ENCODE results near the gene CHFR.
"Not testable (repeated sequence)": the region's sequence is repeated elsewhere in the genome, so short reads cannot be mapped to it uniquely, and the experiment has no call there.

The CHFR gene

DNA sequence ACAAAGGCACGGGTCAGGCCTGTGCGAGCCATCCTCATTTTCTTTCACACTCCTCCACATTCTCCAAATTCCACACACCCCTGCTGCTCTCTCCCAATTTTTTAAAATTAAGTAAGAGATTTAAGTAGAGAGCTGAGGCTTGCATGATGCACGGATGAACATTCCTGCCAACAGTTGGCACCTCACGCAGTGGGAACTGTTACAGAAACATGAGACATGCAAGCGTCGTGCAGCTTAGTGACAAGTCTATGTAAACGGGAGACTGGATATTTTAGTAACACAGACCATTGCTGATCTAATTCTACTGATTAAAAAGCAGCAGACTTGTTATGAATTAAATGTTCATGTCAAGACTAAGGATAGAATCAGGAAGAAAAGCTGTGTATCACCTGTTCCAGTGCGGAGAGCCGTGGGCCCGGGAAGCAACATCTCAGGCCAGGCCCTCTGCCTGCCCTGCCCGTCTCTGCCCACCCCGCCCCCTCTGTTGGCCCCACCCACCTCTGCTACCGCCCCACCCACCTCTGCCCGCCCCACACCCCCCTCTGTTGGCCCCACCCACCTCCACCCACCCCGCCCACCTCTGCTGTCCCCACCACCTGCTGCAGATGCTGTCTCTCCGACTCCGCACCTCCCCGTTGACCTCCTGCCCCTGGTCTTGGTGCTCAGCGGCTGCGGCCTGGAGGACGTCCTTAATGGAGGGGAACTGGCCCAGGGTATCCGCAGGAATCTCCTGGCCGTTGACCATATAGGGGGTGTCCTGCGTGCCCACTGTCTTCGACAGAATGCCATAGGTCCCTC, 79.9 kb downstream of the CHFR start:
- DNase-seq, result no peak

DNA sequence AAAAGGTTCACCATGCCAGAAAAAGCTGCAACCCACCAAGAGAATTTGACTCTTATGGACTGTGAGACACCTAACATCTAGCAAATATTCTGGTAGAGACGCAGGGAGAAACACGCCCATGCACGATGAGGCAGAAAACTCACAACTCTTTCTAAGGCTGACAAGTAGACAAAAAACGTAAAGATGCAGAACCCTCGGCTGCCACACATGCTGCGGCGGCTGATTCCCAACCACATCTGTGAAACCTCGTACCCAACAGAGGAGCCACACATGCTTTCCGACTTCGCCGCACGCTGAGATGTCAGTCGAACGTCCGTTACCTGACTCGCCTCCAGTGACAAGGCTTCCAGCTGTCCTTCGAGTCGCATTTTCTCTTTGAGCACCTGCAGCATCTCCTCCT, 80.5 kb downstream of the CHFR start:
- no peak for DNase-seq

DNA sequence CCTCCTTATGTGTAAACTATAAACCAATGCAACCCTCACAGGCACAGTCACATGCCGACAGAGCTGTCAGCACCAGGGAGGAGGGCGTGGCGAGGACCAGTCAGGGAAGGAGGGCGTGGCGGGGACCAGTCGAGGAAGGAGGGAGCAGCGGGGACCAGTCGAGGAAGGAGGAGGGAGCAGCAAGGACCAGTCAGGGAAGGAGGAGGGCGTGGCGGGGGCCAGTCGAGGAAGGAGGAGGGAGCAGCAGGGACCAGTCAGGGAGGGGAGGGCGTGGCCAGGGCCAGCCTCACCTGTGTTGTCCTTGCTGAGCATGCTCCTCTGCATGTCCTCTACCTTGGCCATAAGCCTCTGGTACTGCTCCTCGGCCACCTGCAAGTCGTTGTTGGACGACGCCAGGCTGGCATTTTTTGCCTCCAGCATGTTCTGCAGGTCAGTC, 83.0 kb downstream of the CHFR start:
- no peak for DNase-seq

DNA sequence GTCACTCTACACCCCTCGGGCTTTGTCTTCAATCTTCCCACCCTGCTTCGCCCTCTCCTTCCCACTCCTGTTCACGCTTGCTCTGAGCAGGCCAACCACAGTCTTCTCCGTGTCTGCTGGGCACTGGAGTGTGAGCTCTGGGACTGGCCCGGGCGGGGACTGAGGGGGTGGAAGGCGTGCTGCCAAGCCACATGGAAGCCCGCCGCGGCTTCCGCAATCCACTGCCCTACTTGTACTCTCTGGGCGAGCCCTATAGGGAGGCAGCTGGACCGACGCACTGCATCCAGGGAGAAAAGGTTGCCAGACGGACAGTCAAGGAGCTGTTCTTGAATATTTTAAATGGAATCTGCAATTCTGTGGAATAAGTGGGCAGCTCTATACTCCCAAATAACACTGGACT, 83.5 kb downstream of the CHFR start:
- DNase-seq, result no peak

DNA sequence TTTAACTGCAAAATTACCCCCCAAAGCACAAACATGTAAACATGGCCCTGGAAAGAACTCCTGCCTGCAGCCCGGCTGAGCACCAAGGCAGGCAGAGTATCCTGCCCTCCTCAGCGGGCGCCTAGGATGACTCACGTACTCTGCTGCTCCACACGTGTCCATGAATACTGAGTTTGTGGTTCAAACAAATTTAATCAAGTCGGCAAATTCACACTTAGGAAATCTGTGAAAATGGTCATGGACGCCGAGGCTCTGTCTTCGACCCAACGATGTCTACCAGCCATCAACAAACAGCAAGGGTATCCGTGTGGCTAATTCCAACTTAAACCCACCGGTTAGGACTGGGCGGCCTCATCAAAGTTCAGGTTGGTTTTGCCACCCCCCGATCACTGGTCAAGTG, 84.3 kb downstream of the CHFR start:
- no peak for DNase-seq

DNA sequence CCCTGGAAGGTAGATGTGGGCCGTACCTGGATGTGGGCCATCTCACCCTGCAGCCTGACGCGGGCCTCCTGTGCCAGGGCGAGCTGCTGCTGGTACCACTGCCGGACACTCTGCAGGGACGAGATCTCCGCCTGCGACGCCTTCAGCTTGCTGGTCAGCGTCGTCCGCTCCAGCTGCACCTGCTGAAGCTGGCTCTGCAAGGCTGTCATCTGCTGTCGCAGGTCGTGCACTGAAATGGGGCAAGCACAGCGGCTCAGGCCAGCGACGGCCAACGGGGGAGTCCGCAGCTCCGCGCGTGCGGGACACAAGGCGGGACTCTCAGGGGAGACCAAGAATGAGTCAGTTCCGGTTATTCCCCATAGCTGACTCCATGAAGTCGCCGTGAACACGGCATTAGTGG, 85.7 kb downstream of the CHFR start:
- no peak for DNase-seq

DNA sequence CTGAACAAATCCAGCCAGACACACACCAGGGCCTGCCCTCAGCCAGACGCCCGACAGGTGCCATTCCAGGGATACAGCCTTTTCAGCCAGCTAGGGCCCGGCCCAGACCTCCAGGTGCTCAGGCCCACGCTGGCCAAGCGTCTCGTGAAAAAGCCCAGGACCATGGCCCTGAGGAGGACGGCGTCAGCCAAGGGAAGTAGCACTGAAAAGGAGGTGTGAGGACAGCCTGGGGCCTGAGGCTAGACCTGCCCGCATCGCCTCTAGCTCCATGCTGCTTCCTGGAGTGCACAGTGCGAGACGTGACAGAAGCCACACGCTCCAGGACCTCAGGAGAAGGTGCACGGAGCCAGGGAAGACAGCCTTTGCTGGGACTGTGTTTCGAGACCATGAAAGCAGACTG, 88.6 kb downstream of the CHFR start:
- DNase-seq, result no peak

DNA sequence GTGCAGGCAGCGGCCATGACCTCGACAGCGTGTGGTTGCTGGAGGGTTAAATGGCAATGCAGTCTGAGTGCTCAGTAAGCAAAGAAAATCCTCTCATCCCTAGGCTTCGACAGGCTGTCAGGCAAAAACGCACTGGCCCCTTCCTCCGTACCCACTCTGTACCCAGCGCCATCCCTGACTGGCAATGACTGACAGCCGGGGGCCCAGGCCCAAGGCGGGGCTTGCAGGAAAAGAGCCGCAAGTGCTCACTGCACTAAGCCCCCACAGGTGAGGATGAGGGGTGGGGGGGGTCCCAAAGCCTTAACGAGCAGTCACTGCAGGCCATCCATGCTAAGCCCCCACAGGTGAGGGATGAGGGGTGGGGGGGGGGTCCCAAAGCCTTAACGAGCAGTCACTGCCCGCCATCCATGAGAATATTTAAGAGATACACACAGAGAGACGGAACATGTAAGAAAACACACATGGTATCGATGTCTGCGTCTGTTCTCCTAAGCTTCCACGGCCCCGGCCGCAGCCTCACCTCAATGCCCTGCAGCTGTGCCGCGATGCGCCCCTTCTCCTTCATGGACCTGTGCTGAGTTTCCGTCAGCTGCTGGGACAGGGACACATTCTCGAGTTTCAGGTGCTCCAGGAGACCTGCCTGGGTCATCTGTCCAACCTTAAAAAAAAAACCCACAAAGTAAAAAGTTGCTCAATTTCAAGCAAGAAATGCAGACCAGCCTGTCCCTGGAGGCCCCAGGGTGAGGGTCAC, 89.4 kb downstream of the CHFR start:
- DNase-seq, result no peak

DNA sequence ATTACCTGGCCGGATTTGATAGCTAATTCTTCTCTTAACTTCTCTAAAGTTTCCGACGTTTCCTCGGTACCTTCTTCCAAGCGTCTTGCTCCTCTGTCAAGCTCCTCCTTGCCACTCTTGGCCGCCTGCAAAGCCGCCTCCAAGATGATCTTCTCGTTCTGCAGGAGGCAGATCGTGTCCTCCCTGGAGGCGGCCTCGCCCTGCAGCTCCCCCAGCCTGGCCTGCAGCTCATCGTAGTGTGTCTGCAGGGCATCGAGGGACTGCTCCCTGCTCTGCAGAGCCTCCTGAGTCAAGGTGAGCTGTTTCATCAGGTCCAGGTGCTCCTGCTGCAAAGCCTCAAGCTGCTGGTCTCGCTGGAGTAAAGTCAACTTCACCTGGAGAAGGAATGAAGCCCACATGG, 91.6 kb downstream of the CHFR start:
- no peak for DNase-seq

DNA sequence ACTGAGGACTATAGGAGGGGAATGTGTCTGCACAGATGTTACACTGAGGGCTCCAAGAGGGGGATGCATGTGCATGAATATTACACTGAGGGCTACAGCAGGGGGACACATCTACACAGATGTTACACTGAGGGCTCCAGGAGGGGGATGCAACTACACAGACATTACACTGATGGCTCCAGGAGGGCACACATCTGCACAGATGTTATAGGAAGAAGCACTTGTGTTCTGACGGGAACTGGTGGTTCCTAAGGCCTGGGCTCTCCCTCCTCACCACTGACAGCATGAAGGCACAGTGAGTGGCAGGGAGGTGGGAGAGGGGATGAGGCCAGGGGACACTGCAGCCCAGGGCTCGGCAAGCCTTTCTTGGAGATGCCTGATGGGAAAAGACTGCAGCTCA, 95.5 kb downstream of the CHFR start:
- DNase-seq, result not testable (repeated sequence)

DNA sequence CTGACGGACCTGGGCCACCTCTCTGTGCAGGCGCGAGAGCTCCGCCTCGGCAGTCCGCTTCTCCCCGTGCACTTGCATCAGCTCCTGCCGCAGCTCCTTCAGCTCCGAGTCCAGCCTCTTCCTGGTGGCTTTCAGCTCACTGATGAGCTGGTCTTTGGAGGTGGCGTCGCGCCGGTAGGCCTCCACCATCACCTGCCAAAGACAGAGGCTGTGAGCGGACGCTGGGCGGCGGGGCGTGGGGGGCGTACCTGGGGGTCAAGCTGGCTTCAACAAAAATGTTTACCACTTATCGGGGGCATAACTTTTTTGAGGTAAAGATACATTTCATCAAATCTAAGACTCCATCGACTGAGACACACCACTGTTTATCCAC, 98.3 kb downstream of the CHFR start:
- no peak for DNase-seq

DNA sequence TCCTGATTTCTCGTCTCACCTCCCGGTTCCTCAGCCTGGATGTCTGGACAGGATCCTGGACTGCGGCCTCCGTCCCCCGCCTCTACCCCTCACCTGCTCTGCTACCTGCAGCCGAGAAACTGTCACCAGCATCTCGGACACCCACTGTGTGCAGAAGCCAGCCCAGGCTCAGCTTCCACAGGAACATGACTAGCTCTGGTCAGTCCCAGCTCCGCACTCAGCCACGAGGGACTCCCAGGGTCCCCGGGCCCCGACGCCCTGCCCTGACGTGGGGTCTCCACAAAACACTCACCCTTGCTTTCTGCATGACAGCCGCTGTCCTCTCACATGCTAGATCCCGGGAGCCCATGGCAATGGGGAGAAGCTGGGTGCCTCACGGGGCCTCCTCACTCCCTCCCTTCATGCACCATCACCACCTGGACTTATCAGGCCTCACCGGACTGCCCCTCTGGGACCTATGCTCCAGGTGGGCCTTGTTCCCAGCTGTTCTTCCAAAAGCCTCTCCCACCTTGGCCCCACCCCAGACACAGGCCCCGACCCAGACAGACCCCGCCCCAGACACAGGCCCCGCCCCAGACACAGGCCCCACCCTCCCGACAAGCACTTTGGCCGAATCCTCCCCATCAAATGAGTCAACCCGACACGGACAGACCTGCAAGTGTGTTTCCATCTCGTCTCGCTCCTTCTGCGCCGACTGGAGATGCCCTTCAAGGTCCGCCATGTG, 98.9 kb downstream of the CHFR start:
- DNase-seq, result no peak

DNA sequence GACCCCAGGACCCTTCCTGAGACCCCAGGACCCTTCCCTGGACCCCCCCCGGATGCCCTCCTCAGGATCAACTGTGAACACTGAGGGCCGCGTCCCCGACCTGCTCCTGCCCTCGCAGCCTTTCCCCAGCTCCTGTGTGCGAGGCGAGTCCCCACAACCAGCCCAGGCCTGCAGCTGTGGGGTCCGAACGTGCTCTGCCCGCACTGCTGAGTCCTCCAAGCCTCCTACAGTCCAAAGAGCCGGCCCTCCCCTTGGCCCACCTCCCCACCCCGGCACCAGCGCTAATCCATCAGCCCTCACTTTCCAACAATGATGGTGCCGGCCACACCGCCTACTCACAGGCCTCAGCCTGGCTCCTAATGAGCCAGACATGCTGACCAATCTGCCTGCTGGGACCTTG, 99.5 kb downstream of the CHFR start:
- DNase-seq, result no peak

DNA sequence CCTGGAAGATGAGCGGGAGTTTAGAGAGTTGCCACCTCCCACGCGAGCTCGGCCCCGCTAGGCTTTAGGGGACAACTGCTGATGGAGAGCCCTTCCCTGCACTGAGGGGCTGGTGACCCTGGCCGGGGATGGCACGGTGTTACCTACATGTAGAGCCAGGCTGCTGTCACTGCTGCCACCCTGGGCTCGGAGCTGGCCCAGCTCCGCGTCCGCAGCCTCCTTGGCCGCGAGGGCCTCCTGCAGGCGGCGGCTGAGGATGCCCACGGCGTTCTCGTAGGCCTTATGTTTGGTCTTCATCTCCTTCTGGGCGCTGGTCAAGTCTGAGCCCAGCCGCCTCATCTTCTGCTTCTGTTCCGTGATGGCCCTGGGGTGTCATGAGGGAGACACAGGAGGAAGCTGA, 101.2 kb downstream of the CHFR start:
- no peak for DNase-seq

DNA sequence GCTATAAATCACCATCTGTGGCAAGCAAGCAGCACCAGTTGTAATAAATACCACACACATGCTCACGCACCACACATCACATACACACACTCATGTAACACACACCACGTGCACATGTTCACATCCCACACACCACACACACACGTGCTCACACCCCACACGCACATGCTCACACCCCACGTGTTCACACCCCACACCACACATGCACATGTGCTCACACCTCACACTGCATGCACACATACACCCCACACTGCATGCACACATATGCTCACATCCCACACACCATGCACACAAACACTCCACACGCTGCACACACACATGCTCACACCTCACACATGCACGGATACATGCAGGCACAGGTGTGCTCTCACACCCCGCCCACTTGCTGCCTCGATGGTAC, 102.8 kb downstream of the CHFR start:
- DNase-seq, result no peak

DNA sequence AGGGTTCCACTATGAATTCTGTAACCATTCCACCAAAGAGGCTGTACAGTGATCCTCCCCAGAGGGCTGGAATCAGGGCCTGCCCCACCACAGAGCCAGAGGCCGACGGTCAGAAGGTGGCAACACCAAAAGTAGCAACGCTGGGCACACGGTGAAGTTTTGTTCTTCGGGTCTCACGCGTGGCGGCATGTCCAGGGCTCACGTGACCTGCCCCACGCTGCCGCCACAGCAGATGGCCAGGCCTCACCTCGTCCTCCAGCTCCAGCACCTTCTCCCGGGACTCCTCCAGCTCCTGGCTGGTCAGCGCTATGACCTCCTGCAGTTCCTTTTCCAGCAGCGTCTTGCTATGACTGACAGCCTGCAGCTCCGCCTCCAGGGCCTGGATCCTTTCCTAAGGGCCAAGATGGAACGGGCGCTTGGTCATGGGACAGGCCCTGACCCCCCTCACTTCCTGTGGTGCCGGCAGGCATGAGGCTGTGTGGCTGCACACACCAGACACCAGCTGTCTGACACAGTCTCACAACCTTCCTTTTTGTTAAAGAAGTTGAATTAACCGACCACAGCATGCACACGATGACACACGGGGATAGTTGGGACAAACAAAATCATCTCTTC, 103.4 kb downstream of the CHFR start:
- no peak for DNase-seq
